ENCODE results near the gene ZNF598. TPM values are rescaled to one million over a fixed set of nuclear protein-coding genes. Genes with fewer than 3 reads are reported as not detected.
A peak's percentile ranks its signal among the peaks of the same experiment; 100 is the strongest.

ZNF598 gene
- total and polyA plus RNA-seq, 2 experiments from 2014 or later: 8.5 to 48.6 TPM

- peaks cover 57% of the 10 kb centered on the region for H3K27me3 Mint-ChIP-seq (ENCODE audit: insufficient read depth, low read depth, poor library complexity)
- H3K4me1 Mint-ChIP-seq: peaks cover 33% of the 10 kb centered on the region
- peak within 1 kb of the TSS; percentile 100 for H3K4me3 ChIP-seq
- peak within 1 kb of the TSS; percentile 98 for H3K27ac Mint-ChIP-seq
- DNase-seq (ENCODE audit: low spot score) (peak; percentile 100), ATAC-seq (peak; percentile 65)
- H3K4me2 ChIP-seq: peak within 1 kb of the TSS; percentile 100
- TF ChIP-seq EZH2 (IDR thresholded peaks at IDR 0.05; ENCODE audit: low read depth, unreplicated experiment) (no peak), CREB1 (CRISPR knock-in tag; IDR thresholded peaks at IDR 0.05; ENCODE audit: low read depth) (peak; percentile 95), REST (IDR thresholded peaks at IDR 0.05; ENCODE audit: unreplicated experiment) (peak; percentile 41), ZNF462 (CRISPR knock-in tag; IDR thresholded peaks at IDR 0.05) (no peak), CTCF (conservative IDR thresholded peaks at IDR 0.05; ENCODE audit: low read depth in 2 of 2) (no peak), ETS1 (IDR thresholded peaks at IDR 0.05) (peak; percentile 74; the same call in 1 of the 2 replicates), ZNF114 (CRISPR knock-in tag; IDR thresholded peaks at IDR 0.05) (no peak), POLR2AphosphoS5 (IDR thresholded peaks at IDR 0.05; ENCODE audit: low read depth) (peak; percentile 99)
- peaks cover 38% of the 10 kb centered on the region for H3F3A ChIP-seq (replicated peaks; ENCODE audit: low read depth)
- peak within 1 kb of the TSS; percentile 91 for H3K4me3 Mint-ChIP-seq
- H2AFZ ChIP-seq: no peak within 1 kb of the TSS
- no peaks in the 10 kb centered on the region for H3K9me2 ChIP-seq (ENCODE audit: insufficient read depth)
- peaks cover 25% of the 10 kb centered on the region for H3K36me3 ChIP-seq (ENCODE audit: insufficient read depth)
- peaks cover 38% of the 10 kb centered on the region; the same call in 1 of the 2 replicates for H3K4me1 ChIP-seq (ENCODE audit: insufficient read depth)
- peaks cover 27% of the 10 kb centered on the region for H4K20me1 ChIP-seq (replicated peaks; ENCODE audit: insufficient read depth)
- no peaks in the 10 kb centered on the region for H3K27me3 ChIP-seq (ENCODE audit: insufficient read depth)
- peaks cover 8% of the 10 kb centered on the region; the same call in 2 of the 3 replicates for H3K9me3 Mint-ChIP-seq
- peak within 1 kb of the TSS; percentile 93 for H3K27ac ChIP-seq (ENCODE audit: low read depth)
- peaks cover 46% of the 10 kb centered on the region for H3K79me2 ChIP-seq (replicated peaks; ENCODE audit: insufficient read depth)
- H3K36me3 Mint-ChIP-seq (ENCODE audit: low read depth): peaks cover 44% of the 10 kb centered on the region
These were observed 44.9 kb downstream of the ZNF598 start, which contains the start of gene RPS2 for GRCh38 chr16:1964506-1965395. Gene RPS2 (minus strand): TSS chr16:1964826. CDS start chr16:1964625, 201 bp downstream.

All from GM23338 (cell line).